ENCODE results near the gene C1QTNF4. TPM values are rescaled to one million over a fixed set of nuclear protein-coding genes. Genes with fewer than 3 reads are reported as not detected.
"Not testable (repeated sequence)": the region's sequence is repeated elsewhere in the genome, so short reads cannot be mapped to it uniquely, and the experiment has no call there.

C1QTNF4 gene
- total and polyA plus RNA-seq, 10 of the 15 experiments (the other 5 are each of a cell fraction or from before 2014, with no cell fraction given): 0.06 TPM; not detected in 9

GRCh38 chr11:47641600-47642098 lies 47.4 kb upstream of the C1QTNF4 start:
- peaks cover 7% of the 10 kb centered on the region for H3K4me1 ChIP-seq (ENCODE audit: control insufficient read depth, insufficient read depth, low read length)
- TF ChIP-seq NBN (IDR thresholded peaks at IDR 0.05): 0 out of 2 replicates have a peak, but pooled peaks have one; percentile 0
- TF ChIP-seq MLLT1 (IDR thresholded peaks at IDR 0.05): peak; percentile 47; the same call in 1 of the 2 replicates
- no peak for TF ChIP-seq PAX8 (IDR thresholded peaks at IDR 0.05)
- ATAC-seq (no peak), DNase-seq (ENCODE audit: low read depth, low spot score) (no peak), FAIRE-seq (no peak)
- H4K20me1 ChIP-seq (ENCODE audit: control insufficient read depth, insufficient read depth): no peaks in the 10 kb centered on the region
- H2AFZ ChIP-seq (ENCODE audit: control insufficient read depth, low read depth, low read length): peak overlapping the region; percentile 95
- peak overlapping the region; percentile 81 for H3K4me3 ChIP-seq
- no peaks in the 10 kb centered on the region for H3K9me3 ChIP-seq (replicated peaks; ENCODE audit: control insufficient read depth, insufficient read depth, low read length)
- H3K27ac ChIP-seq (ENCODE audit: control insufficient read depth, insufficient read depth): peak overlapping the region; percentile 90
- in situ Hi-C loops (cut with MboI): no loop called here
- H3K9ac ChIP-seq (ENCODE audit: control insufficient read depth, insufficient read depth, low read length): peak overlapping the region; percentile 95
- no peaks in the 10 kb centered on the region; a peak in 1 of 4 replicates for H3K36me3 ChIP-seq (ENCODE audit: control insufficient read depth in 2 of 2, insufficient read depth in 2 of 2, low read length in 1 of 2)
- ChIA-PET POLR2A (interaction anchor here (0.7 to 1.2 kb wide), 2 partner anchors 108 to 477 kb away, joined by 3 read pairs; no protein-coding TSS in a partner anchor), SMC1A (ENCODE audit: uncharacterized antibody, unreplicated experiment) (interaction anchor here (1.0 to 1.1 kb wide), 2 partner anchors 74 to 75 kb away, joined by 3 read pairs; partner anchors contain the start of gene AGBL2), RAD21 (ENCODE audit: unreplicated experiment) (interaction anchor here (1.7 kb wide), 1 partner anchor 73 kb away, joined by 3 read pairs; no protein-coding TSS in a partner anchor), CTCF (interaction anchor here (1.3 kb wide), 1 partner anchor 10 kb away, joined by 3 read pairs; no protein-coding TSS in a partner anchor)
- WGBS (ENCODE audit: insufficient coverage, insufficient replicate concordance, low lambda C conversion rate, missing lambda C conversion rate): 9% methylated on average over 14 of the region's 14 CpGs
- H3K4me2 ChIP-seq (ENCODE audit: control insufficient read depth, insufficient read depth): peak overlapping the region; percentile 11
- BruUV-seq (replicated peaks): TSS peak; percentile 85
- peaks cover 27% of the 10 kb centered on the region for H3K79me2 ChIP-seq (ENCODE audit: control insufficient read depth, insufficient read depth, low read length)
- no peaks in the 10 kb centered on the region for H3K27me3 ChIP-seq (replicated peaks in 1 of 2; ENCODE audit: control insufficient read depth in 2 of 2, insufficient read depth in 2 of 2, low read length in 1 of 2)
- intact Hi-C loops (cut with micrococcal nuclease; ENCODE audit: unreplicated experiment): loop anchor here (2.0 to 5.0 kb wide), 2 partner anchors 73 to 211 kb away; partner anchors contain the start of gene AGBL2

GRCh38 chr11:47640506-47640905 lies 46.3 kb upstream of the C1QTNF4 start:
- POLR2A ChIA-PET; DNase-seq (ENCODE audit: low read depth, low spot score); H3K36me3 ChIP-seq (ENCODE audit: control insufficient read depth in 2 of 2, insufficient read depth in 2 of 2, low read length in 1 of 2); BruUV-seq (replicated peaks); H3K27ac ChIP-seq (ENCODE audit: control insufficient read depth, insufficient read depth); SMC1A ChIA-PET (ENCODE audit: uncharacterized antibody, unreplicated experiment); ATAC-seq; H3K4me1 ChIP-seq (ENCODE audit: control insufficient read depth, insufficient read depth, low read length); H4K20me1 ChIP-seq (ENCODE audit: control insufficient read depth, insufficient read depth); H2AFZ ChIP-seq (ENCODE audit: control insufficient read depth, low read depth, low read length); H3K9ac ChIP-seq (ENCODE audit: control insufficient read depth, insufficient read depth, low read length); FAIRE-seq; H3K9me3 ChIP-seq (replicated peaks; ENCODE audit: control insufficient read depth, insufficient read depth, low read length); H3K27me3 ChIP-seq (replicated peaks in 1 of 2; ENCODE audit: control insufficient read depth in 2 of 2, insufficient read depth in 2 of 2, low read length in 1 of 2); in situ Hi-C loops (cut with MboI): not testable (repeated sequence)
- WGBS (ENCODE audit: insufficient coverage, insufficient replicate concordance, low lambda C conversion rate, missing lambda C conversion rate): over 99% methylated on average over 6 of the region's 6 CpGs
- H3K4me3 ChIP-seq: peak overlapping the region; percentile 81; the same call in 1 of the 2 replicates
- peaks cover 27% of the 10 kb centered on the region for H3K79me2 ChIP-seq (ENCODE audit: control insufficient read depth, insufficient read depth, low read length)
- ChIA-PET RAD21 (ENCODE audit: unreplicated experiment) (interaction anchor here (1.7 kb wide), 1 partner anchor 74 kb away, joined by 3 read pairs; no protein-coding TSS in a partner anchor), CTCF (interaction anchor here (1.3 kb wide), 1 partner anchor 11 kb away, joined by 3 read pairs; no protein-coding TSS in a partner anchor)
- peak overlapping the region; percentile 11; the same call in 1 of the 2 replicates for H3K4me2 ChIP-seq (ENCODE audit: control insufficient read depth, insufficient read depth)
- intact Hi-C loops (cut with micrococcal nuclease; ENCODE audit: unreplicated experiment): loop anchor here (5.0 kb wide), 1 partner anchor 212 kb away; no protein-coding TSS in a partner anchor

GRCh38 chr11:47636331-47636730 lies 42.1 kb upstream of the C1QTNF4 start:
- H3K4me2 ChIP-seq (ENCODE audit: control insufficient read depth, insufficient read depth); BruUV-seq (replicated peaks); H4K20me1 ChIP-seq (ENCODE audit: control insufficient read depth, insufficient read depth); H3K9me3 ChIP-seq (replicated peaks; ENCODE audit: control insufficient read depth, insufficient read depth, low read length); H3K27ac ChIP-seq (ENCODE audit: control insufficient read depth, insufficient read depth); RAD21 ChIA-PET (ENCODE audit: unreplicated experiment); H2AFZ ChIP-seq (ENCODE audit: control insufficient read depth, low read depth, low read length); FAIRE-seq; DNase-seq (ENCODE audit: low read depth, low spot score); H3K27me3 ChIP-seq (replicated peaks in 1 of 2; ENCODE audit: control insufficient read depth in 2 of 2, insufficient read depth in 2 of 2, low read length in 1 of 2); H3K4me1 ChIP-seq (ENCODE audit: control insufficient read depth, insufficient read depth, low read length); H3K4me3 ChIP-seq; ATAC-seq; intact Hi-C loops (cut with micrococcal nuclease; ENCODE audit: unreplicated experiment); H3K9ac ChIP-seq (ENCODE audit: control insufficient read depth, insufficient read depth, low read length); CTCF ChIA-PET; in situ Hi-C loops (cut with MboI); SMC1A ChIA-PET (ENCODE audit: uncharacterized antibody, unreplicated experiment): not testable (repeated sequence)
- Histone ChIP-seq H3K79me2 (ENCODE audit: control insufficient read depth, insufficient read depth, low read length) (peaks cover 17% of the 10 kb centered on the region), H3K36me3 (ENCODE audit: control insufficient read depth in 2 of 2, insufficient read depth in 2 of 2, low read length in 1 of 2) (peaks cover 6 to 11% of the 10 kb centered on the region in 2 experiments)
- 97% methylated on average over 11 of the region's 11 CpGs for WGBS (ENCODE audit: insufficient coverage, insufficient replicate concordance, low lambda C conversion rate, missing lambda C conversion rate)
- POLR2A ChIA-PET: interaction anchor here (0.6 kb wide), 1 partner anchor 10 kb away, joined by 3 read pairs; no protein-coding TSS in a partner anchor
